Measurements from ENCODE around the gene TMEM141.
"Not testable (repeated sequence)": the region's sequence is repeated elsewhere in the genome, so short reads cannot be mapped to it uniquely, and the experiment has no call there.

Gene TMEM141

DNA sequence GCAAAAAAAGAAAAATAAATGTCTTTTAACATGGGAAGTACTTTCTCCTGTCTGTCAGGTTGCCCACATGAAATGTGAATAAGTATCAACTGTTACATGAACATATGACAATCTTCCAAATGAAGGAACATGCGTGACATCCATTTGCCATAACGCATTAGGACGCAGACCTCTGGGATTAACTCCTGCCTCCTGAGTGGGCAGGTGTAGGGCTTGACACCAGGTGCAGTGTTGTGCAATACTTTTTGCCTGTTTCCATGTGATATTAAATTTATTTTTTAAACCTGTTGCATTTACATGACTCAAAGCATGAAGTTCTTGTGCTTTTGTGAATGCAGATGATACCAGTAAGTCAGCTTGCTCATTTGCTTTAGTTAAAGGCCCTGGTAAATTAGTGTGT lies 8.7 kb upstream of the TMEM141 start:
- Histone ChIP-seq H3K9me3 (ENCODE audit: low read length) (no peaks in the 10 kb centered on the region), H3K27ac (ENCODE audit: low read depth, low read length) (no peak overlapping the region), H3K4me1 (ENCODE audit: insufficient read depth, low read length) (no peaks in the 10 kb centered on the region), H3K4me3 (ENCODE audit: low read depth in 1 of 2, low read length in 2 of 2) (no peak overlapping the region), H3K9ac (ENCODE audit: low read length) (no peak overlapping the region), H3K36me3 (ENCODE audit: insufficient read depth, low read length) (no peaks in the 10 kb centered on the region), H3K27me3 (ENCODE audit: control insufficient read depth in 1 of 2, insufficient read depth in 2 of 2, low read length in 2 of 2) (no peaks in the 10 kb centered on the region)

DNA sequence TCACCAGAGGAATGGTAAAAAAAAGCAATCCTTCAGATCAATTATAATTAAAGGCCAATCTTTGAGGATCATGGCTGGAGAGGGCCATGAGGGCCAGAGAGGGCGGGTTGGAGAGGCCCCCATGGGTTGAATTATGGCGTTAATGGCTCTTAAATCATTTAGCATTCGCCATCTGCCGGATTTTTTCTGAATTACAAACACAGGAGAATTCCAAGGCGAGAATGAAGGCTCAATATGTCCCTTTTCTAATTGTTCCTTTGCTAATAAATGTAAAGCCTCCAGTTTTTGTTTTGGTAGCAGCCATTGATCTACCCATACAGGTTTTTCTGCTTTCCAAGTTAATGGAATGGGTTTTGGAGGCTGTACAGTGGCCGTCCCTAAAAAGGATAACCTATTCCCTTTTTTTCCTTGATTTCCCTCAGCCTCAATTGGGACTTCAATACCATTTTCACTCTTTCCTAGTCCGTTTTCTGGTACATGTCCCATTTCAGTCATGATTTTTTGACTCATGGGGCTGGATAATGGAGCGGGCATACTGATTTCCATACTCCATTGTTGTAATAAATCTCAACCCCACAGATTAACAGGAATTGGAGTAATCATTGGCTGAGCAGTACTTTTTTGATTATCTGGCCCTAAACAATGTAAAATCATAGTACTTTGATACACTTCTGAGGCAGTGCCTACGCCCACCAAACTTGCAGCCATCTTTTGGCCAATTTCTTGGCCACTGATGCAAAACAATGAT lies 6.7 kb upstream of the TMEM141 start:
- Histone ChIP-seq H3K27me3 (ENCODE audit: control insufficient read depth in 1 of 2, insufficient read depth in 2 of 2, low read length in 2 of 2) (no peaks in the 10 kb centered on the region), H3K9me3 (ENCODE audit: low read length) (no peaks in the 10 kb centered on the region), H3K4me3 (ENCODE audit: low read depth in 1 of 2, low read length in 2 of 2) (no peak overlapping the region), H3K27ac (ENCODE audit: low read depth, low read length) (no peak overlapping the region), H3K4me1 (ENCODE audit: insufficient read depth, low read length) (no peaks in the 10 kb centered on the region), H3K9ac (ENCODE audit: low read length) (no peak overlapping the region), H3K36me3 (ENCODE audit: insufficient read depth, low read length) (no peaks in the 10 kb centered on the region)

DNA sequence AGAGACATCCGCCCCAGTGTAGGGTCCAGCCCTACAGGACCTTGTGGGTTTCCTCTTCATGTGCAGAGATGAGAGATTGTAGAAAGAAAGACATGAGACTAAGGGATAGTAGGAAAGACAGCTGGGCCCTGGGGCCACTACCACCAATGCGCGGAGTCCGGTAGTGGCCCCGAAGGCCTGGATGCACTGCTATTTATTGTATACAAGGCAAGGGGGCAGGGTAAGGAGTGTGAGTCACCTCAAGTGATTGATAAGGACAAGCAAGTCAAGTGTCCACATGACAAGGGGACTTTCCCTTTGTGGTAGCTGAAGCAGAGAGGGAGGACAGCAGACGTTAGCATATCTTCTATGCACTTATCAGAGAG lies 6.2 kb upstream of the TMEM141 start:
- H3K4me1 ChIP-seq (ENCODE audit: insufficient read depth, low read length), result peaks cover under 1% of the 10 kb centered on the region
- no peaks in the 10 kb centered on the region for H3K27me3 ChIP-seq (ENCODE audit: control insufficient read depth in 1 of 2, insufficient read depth in 2 of 2, low read length in 2 of 2)
- no peak overlapping the region for H3K4me3 ChIP-seq (ENCODE audit: low read depth in 1 of 2, low read length in 2 of 2)
- no peaks in the 10 kb centered on the region for H3K36me3 ChIP-seq (ENCODE audit: insufficient read depth, low read length)
- H3K9ac ChIP-seq (ENCODE audit: low read length), result no peak overlapping the region
- no peaks in the 10 kb centered on the region for H3K9me3 ChIP-seq (ENCODE audit: low read length)
- no peak overlapping the region for H3K27ac ChIP-seq (ENCODE audit: low read depth, low read length)

DNA sequence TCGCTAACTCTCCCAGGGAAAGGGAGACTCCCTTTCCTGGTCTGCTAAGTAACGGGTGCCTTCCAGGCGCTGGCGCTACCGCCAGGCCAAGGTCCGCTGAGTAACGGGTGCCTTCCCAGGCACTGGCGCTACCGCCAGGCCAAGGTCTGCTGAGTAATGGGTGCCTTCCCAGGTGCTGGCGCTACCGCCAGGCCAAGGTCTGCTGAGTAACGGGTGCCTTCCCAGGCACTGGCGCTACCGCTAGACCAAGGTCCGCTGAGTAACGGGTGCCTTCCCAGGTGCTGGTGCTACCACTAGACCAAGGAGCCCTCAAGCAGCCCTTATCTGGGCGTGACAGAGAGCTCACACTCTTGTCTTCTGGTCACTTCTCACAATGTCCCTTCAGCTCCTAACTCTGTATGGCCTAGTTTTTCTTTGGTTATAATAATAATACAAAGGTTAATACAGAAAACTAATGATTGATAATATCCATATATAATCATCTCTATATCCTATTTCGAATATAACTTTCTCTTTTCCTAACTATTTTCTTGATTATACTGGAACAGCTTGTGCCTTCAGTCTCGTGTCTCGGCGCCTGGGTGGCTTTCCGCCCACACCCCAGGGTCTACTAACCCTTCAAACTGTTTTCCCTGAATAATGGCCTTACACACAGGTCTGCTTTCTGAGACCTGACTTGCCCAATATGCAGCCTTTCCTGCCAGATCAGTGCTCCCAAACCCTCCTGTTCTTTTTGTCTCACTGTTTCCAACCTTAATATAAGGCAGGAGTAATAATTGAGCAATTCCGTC lies 5.4 kb upstream of the TMEM141 start:
- not testable (repeated sequence) for H3K9ac ChIP-seq (ENCODE audit: low read length); H3K27me3 ChIP-seq (ENCODE audit: control insufficient read depth in 1 of 2, insufficient read depth in 2 of 2, low read length in 2 of 2); H3K4me3 ChIP-seq (ENCODE audit: low read depth in 1 of 2, low read length in 2 of 2); H3K36me3 ChIP-seq (ENCODE audit: insufficient read depth, low read length); H3K9me3 ChIP-seq (ENCODE audit: low read length); H3K27ac ChIP-seq (ENCODE audit: low read depth, low read length); H3K4me1 ChIP-seq (ENCODE audit: insufficient read depth, low read length)

DNA sequence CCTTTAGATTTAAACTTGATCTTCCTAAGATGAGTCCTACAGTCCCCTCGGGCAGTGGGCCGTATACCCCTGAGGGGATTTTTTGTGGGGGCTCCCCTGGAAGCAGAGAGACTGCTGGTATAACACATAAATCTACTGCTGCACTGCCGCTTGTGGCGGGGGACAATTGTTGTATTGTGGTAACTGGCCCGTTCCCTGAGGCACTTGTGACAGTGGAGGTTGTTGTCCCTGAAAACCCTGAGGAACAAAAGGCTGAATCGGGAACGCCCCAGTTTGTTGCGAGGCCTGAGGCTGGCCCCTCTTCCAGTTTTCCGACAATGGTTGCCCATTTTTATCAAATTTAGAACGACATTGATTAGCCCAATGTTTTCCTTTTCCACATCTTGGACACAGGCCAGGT lies 4.7 kb upstream of the TMEM141 start:
- H3K9ac ChIP-seq (ENCODE audit: low read length), result no peak overlapping the region
- no peak overlapping the region for H3K4me3 ChIP-seq (ENCODE audit: low read depth in 1 of 2, low read length in 2 of 2)
- peaks cover 6% of the 10 kb centered on the region for H3K4me1 ChIP-seq (ENCODE audit: insufficient read depth, low read length)
- H3K27ac ChIP-seq (ENCODE audit: low read depth, low read length), result no peak overlapping the region
- no peaks in the 10 kb centered on the region for H3K27me3 ChIP-seq (ENCODE audit: control insufficient read depth in 1 of 2, insufficient read depth in 2 of 2, low read length in 2 of 2)
- no peaks in the 10 kb centered on the region for H3K9me3 ChIP-seq (ENCODE audit: low read length)
- no peaks in the 10 kb centered on the region for H3K36me3 ChIP-seq (ENCODE audit: insufficient read depth, low read length)

DNA sequence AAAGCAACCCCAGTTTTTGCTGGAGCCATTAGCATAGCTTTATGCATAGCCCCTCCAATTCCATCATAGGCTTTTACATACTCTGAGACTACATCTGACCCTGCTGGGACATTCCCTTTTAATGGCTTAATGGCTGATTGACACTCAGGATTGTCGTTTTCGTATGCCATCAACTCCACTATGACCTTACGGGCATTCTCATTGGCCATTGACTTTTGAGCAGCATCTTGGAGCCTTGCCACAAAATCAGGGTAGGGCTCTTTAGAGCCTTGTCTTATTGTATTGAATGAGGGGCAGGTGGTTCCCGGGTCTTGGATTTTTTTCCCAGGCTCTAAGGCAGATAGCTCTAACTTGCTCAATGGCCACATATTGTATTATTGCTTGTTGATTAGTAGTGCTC lies 4.2 kb upstream of the TMEM141 start:
- not testable (repeated sequence) for H3K9me3 ChIP-seq (ENCODE audit: low read length); H3K36me3 ChIP-seq (ENCODE audit: insufficient read depth, low read length); H3K27ac ChIP-seq (ENCODE audit: low read depth, low read length); H3K4me3 ChIP-seq (ENCODE audit: low read depth in 1 of 2, low read length in 2 of 2); H3K27me3 ChIP-seq (ENCODE audit: control insufficient read depth in 1 of 2, insufficient read depth in 2 of 2, low read length in 2 of 2); H3K9ac ChIP-seq (ENCODE audit: low read length)
- peaks cover 12% of the 10 kb centered on the region for H3K4me1 ChIP-seq (ENCODE audit: insufficient read depth, low read length)

DNA sequence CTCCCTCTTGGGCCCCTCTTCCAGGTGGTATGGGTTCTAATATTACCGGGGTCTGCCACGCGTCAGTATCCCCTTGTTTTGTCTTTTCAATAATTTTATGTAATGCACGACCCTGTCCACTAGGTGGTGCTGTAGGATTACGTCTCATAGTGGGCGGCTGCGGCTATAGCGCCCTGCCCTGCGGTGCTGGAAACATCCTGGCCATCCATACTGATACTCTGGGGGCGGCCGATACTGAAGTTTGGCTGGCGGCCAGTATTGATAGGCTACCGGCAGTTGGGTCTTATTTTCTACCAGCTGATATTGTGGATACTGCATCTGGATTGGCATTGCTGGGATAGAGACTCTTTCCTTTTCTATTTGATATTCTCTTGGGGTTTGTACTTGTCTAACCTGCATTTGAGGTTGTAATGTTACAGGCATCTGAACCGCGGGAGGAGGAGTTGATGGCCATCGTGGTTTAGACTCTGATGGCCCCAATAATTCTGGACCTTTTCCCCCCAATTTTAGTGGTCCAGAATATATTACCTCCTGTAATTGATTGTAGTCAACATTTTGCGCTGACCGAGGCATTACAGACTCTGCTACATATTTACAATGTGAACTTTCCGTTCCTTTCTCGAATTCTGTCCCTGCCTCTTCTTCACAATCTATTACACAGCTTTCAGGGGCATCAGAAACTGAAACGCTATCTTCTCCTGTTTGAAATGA lies 3.3 kb upstream of the TMEM141 start:
- Histone ChIP-seq H3K4me3 (ENCODE audit: low read depth in 1 of 2, low read length in 2 of 2) (no peak overlapping the region), H3K36me3 (ENCODE audit: insufficient read depth, low read length) (peaks cover 3% of the 10 kb centered on the region), H3K27me3 (ENCODE audit: control insufficient read depth in 1 of 2, insufficient read depth in 2 of 2, low read length in 2 of 2) (no peaks in the 10 kb centered on the region), H3K27ac (ENCODE audit: low read depth, low read length) (no peak overlapping the region), H3K4me1 (ENCODE audit: insufficient read depth, low read length) (peaks cover 18% of the 10 kb centered on the region), H3K9me3 (ENCODE audit: low read length) (no peaks in the 10 kb centered on the region), H3K9ac (ENCODE audit: low read length) (no peak overlapping the region)

DNA sequence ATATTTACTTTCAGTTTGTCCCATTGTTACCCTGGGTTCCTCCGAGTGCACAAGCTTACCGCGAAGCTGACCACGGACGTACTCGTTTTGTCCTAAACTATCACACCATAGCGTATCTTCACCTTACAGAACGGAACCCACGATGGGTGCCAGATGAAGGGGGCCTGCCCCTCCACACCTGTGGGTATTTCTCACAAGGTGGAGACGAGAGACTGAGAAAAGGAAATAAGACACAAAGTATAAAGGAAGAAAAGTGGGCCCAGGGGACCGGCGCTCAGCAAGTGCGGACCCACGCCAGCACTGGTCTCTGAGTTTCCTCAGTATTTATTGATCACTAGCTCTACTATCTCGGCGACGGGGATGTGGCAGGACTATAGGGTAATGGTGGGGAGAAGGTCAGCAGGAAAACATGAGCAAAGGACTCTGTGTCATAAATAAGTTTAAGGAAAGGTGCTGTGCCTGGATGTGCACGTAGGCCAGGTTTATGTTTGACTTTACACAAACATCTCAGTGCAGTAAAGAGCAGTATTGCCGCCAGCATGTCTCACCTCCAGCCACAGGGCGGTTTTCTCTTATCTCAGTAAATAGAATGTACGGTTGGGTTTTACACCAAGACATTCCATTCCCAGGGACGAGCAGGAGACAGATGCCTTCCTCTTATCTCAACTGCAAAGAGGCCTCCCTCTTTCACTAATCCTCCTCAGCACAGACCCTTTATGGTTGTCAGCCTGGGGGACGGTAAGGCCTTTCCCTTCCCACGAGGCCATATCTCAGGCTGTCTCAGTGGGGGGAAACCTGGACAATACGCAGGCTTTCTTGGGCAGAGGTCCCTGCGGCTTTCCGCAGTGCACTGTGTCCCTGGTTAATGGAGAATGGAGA lies 2.3 kb upstream of the TMEM141 start:
- H3K27ac ChIP-seq (ENCODE audit: low read depth, low read length); H3K9me3 ChIP-seq (ENCODE audit: low read length); H3K27me3 ChIP-seq (ENCODE audit: control insufficient read depth in 1 of 2, insufficient read depth in 2 of 2, low read length in 2 of 2); H3K4me3 ChIP-seq (ENCODE audit: low read depth in 1 of 2, low read length in 2 of 2); H3K36me3 ChIP-seq (ENCODE audit: insufficient read depth, low read length); H3K9ac ChIP-seq (ENCODE audit: low read length): not testable (repeated sequence)
- peaks cover 18% of the 10 kb centered on the region for H3K4me1 ChIP-seq (ENCODE audit: insufficient read depth, low read length)

DNA sequence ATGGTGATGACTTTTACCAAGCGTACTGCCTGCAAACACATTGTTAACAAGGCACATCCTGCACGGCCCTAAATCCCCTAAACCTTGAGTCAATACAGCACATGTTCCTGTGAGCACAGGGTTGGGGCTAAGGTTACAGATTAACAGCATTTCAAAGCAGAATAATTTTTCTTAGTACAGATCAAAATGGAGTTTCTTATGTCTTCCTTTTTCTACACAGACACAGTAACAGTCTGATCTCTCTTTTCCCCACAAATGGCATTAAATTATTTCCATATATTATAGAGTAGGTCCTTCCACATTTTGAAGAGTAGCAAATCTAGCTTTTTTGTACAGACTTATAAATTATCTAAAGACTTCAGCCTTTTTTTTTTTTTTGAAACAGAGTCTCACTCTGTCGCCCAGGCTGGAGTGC lies 1.6 kb upstream of the TMEM141 start:
- Histone ChIP-seq H3K27me3 (ENCODE audit: control insufficient read depth in 1 of 2, insufficient read depth in 2 of 2, low read length in 2 of 2) (no peaks in the 10 kb centered on the region), H3K9ac (ENCODE audit: low read length) (no peak overlapping the region), H3K36me3 (ENCODE audit: insufficient read depth, low read length) (peaks cover 6% of the 10 kb centered on the region), H3K4me1 (ENCODE audit: insufficient read depth, low read length) (peaks cover 18% of the 10 kb centered on the region), H3K27ac (ENCODE audit: low read depth, low read length) (no peak overlapping the region), H3K9me3 (ENCODE audit: low read length) (no peaks in the 10 kb centered on the region), H3K4me3 (ENCODE audit: low read depth in 1 of 2, low read length in 2 of 2) (no peak overlapping the region)

DNA sequence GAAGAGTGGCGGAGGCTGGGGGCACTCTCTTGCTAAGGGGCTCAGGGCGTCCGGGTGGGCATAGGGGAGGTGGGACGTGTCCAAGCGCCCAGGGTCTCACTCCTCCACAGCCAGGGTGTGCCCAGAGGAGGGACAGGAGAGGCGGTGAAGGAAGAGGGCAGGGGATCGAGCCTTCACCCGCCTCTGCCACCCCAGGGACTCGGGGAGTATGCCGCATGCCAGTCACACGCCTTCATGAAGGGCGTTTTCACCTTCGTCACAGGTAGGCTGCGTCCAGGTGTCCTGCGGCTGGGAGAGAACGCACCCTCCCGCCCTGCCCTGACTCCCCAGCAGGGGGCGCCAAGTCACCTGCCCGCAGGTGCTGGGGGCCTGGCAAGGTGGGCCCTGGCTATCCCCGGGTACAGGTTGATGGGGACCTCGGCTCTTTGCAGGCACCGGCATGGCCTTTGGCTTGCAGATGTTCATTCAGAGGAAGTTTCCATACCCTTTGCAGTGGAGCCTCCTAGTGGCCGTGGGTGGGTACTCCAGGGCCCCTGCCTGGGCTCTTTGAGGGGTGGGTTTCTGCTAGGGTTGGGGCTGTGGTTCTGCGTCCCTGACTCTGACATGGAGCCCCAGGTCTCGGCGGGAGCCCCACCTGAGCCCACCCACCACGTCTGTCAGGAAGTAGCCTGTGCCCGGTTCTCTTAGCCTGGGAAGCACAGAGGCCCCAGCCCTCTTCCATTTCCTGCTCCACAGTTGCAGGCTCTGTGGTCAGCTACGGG lies 552 bp downstream of the TMEM141 start:
- Histone ChIP-seq H3K9me3 (ENCODE audit: low read length) (no peaks in the 10 kb centered on the region), H3K36me3 (ENCODE audit: insufficient read depth, low read length) (peaks cover 6% of the 10 kb centered on the region), H3K27me3 (ENCODE audit: control insufficient read depth in 1 of 2, insufficient read depth in 2 of 2, low read length in 2 of 2) (peaks cover 0 to 10% of the 10 kb centered on the region in 2 donors), H3K9ac (ENCODE audit: low read length) (no peak overlapping the region), H3K4me1 (ENCODE audit: insufficient read depth, low read length) (peaks cover 18% of the 10 kb centered on the region), H3K4me3 (ENCODE audit: low read depth in 1 of 2, low read length in 2 of 2) (peak overlapping the region; percentile 66 to 70), H3K27ac (ENCODE audit: low read depth, low read length) (peak overlapping the region; percentile 94)
